HEK293 (cell line): ENCODE data around the gene CAPSL.

Source experiments
- CTCF ChIP-seq: fragments of 450-650 bp; formaldehyde crosslinking; IDR thresholded peaks from 2 replicates; pipeline ENCODE4 v1.5.1; 2016; ENCODE audit warnings: missing biosample characterization, missing genetic modification characterization
- MYNN ChIP-seq: fragments of 450-650 bp; formaldehyde crosslinking; IDR thresholded peaks from 2 replicates; pipeline ENCODE4 v1.5.1; 2016; ENCODE audit warnings: missing biosample characterization, missing genetic modification characterization, borderline replicate concordance
- ZNF324 ChIP-seq: fragments of 450-650 bp; formaldehyde crosslinking; IDR thresholded peaks from 2 replicates; pipeline ENCODE4 v1.5.1; 2016; ENCODE audit warnings: missing biosample characterization, missing genetic modification characterization

- TF ChIP-seq MYNN (tag by site-specific recombination) (no peak), ZNF324 (no peak), CTCF (tag by site-specific recombination) (no peak)
Observed at GRCh38 chr5:35987776-35988175, 49.4 kb upstream of the CAPSL start.
